ENCODE measurements around the gene C11orf16. TPM values are rescaled to one million over a fixed set of nuclear protein-coding genes. Genes with fewer than 3 reads are reported as not detected.
"Not testable (repeated sequence)": the region's sequence is repeated elsewhere in the genome, so short reads cannot be mapped to it uniquely, and the experiment has no call there.

Gene C11orf16
- total and polyA plus RNA-seq, 2 of the 8 experiments (the other 6 are each of a cell fraction or from before 2014, with no cell fraction given), result 0.08 TPM; not detected in 1

DNA sequence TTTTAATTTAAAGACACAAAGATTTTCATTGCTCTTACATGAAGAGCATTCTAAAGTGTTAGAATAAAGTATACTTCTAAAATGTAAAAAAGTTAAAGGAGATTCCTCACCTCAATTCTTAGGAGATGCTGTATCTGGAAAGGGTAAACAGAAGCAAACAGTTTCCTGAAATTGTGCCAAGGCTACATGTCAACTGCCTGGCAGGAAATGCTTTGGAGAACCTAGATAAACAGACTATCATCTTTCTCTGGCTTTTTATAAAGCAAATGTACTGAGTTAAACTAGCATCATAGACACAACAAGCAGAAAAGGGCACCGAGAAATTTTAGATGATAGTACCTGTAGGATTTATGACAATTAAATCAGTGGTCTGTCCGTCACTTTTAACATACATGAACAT, 46.4 kb downstream of the C11orf16 start (continued):
- no peak for TF ChIP-seq BRCA1 (IDR thresholded peaks at IDR 0.05; ENCODE audit: low read depth, low read length)
- TF ChIP-seq GABPA (IDR thresholded peaks at IDR 0.05; ENCODE audit: borderline replicate concordance, insufficient read depth, low read length), result no peak
- no peak for TF ChIP-seq SIX5 (IDR thresholded peaks at IDR 0.05; ENCODE audit: low read depth, low read length)
- no peak for TF ChIP-seq JUN (IDR thresholded peaks at IDR 0.05; ENCODE audit: low read depth, low read length)
- no peak for TF ChIP-seq TCF12 (IDR thresholded peaks at IDR 0.05; ENCODE audit: low read depth, low read length)
- no peak for TF ChIP-seq SP4 (IDR thresholded peaks at IDR 0.05; ENCODE audit: low read length)

DNA sequence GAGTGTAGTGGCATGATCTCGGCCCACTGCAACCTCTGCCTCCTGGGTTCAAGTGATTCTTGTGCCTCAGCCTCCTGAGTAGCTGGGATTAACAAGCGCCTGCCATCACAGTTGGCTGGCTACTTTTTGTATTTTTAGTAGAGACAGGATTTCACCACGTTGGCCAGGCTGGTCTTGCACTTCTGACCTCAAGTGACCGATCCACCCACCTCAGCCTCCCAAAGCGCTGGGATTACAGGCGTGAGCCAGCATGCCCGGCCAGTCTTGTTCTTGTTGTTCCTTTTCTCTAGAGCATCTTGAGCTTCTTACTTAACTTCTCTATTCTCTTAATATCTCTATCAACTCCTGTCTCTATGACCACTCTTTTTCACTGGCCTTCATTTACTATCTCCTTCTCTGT, 51.2 kb downstream of the C11orf16 start:
- H3K18ac ChIP-seq (ENCODE audit: extremely low read depth, low read length); H4K91ac ChIP-seq (replicated peaks; ENCODE audit: insufficient read length, low read length); H3K36me3 ChIP-seq (ENCODE audit: control insufficient read depth in 2 of 4, insufficient read depth in 4 of 4, low read length in 3 of 4); DNase-seq (ENCODE audit: low read depth in 1 of 2, low spot score in 2 of 2); H3K56ac ChIP-seq (replicated peaks; ENCODE audit: insufficient read length, low read depth, low read length); H2BK15ac ChIP-seq (ENCODE audit: low read length); H3K4me2 ChIP-seq (ENCODE audit: insufficient read depth in 1 of 2, low read depth in 2 of 2, low read length in 2 of 2); H3K9me3 ChIP-seq (ENCODE audit: insufficient read depth in 2 of 2, low read depth in 1 of 2, low read length in 1 of 2); H3K23ac ChIP-seq (ENCODE audit: insufficient read length); FAIRE-seq; H2AK5ac ChIP-seq (ENCODE audit: low read depth, low read length); H3K4ac ChIP-seq (replicated peaks; ENCODE audit: insufficient read length, low read depth, low read length); H3K79me1 ChIP-seq (ENCODE audit: low read depth, low read length); H2AFZ ChIP-seq (ENCODE audit: low read length); H3K4me1 ChIP-seq (replicated peaks in 1 of 4; ENCODE audit: control insufficient read depth in 3 of 4, insufficient read depth in 4 of 4, low read length in 3 of 4); H3K23me2 ChIP-seq (ENCODE audit: low read depth, low read length); H4K5ac ChIP-seq (ENCODE audit: insufficient read length, low read depth, low read length); H3K14ac ChIP-seq (ENCODE audit: insufficient read length); H3K9ac ChIP-seq (replicated peaks in 1 of 4; ENCODE audit: extremely low read depth in 1 of 4, low read depth in 3 of 4, low read length in 3 of 4); H2BK20ac ChIP-seq (ENCODE audit: low read length); CTCF ChIA-PET (ENCODE audit: partially characterized antibody); H4K8ac ChIP-seq (ENCODE audit: extremely low read depth, insufficient read depth, low read length); H3K79me2 ChIP-seq (ENCODE audit: control insufficient read depth in 1 of 2, insufficient read depth in 2 of 2, low read length in 2 of 2); H3K27me3 ChIP-seq (replicated peaks in 1 of 4; ENCODE audit: control insufficient read depth in 3 of 4, extremely low read depth in 1 of 4, insufficient read depth in 3 of 4, low read length in 3 of 4); H3K4me3 ChIP-seq (ENCODE audit: extremely low read depth in 1 of 4, insufficient read depth in 2 of 4, low read depth in 3 of 4, low read length in 4 of 4); H2BK12ac ChIP-seq (ENCODE audit: low read depth, low read length); H2BK5ac ChIP-seq (ENCODE audit: low read depth, low read length); H4K20me1 ChIP-seq (replicated peaks in 1 of 2; ENCODE audit: control insufficient read depth in 1 of 2, insufficient read depth in 2 of 2, low read length in 2 of 2); H3K27ac ChIP-seq (ENCODE audit: low read depth, low read length); H2BK120ac ChIP-seq (replicated peaks; ENCODE audit: low read depth, low read length): not testable (repeated sequence)
- 88% methylated on average over 7 of the region's 7 CpGs; no CpG with 5 or more reads in 1 of the 2 experiments for WGBS, 2 experiments (ENCODE audit: extremely low coverage in 1 of 2, insufficient coverage in 1 of 2, insufficient read length in 1 of 2, insufficient replicate concordance in 2 of 2, low coverage in 1 of 2, low lambda C conversion rate in 2 of 2, missing lambda C conversion rate in 1 of 2)
- POLR2A ChIA-PET (ENCODE audit: partially characterized antibody), result interaction anchor here (1.0 kb wide), 1 partner anchor 13 kb away, joined by 3 read pairs; no protein-coding TSS in a partner anchor
